Activated naive CD4-positive, alpha-beta T cell (primary cell): Measurements from ENCODE around the gene CCS.
A peak's percentile ranks its signal among the peaks of the same experiment; 100 is the strongest.
"Not testable (repeated sequence)": the region's sequence is repeated elsewhere in the genome, so short reads cannot be mapped to it uniquely, and the experiment has no call there.

Experiments used
- DNase-seq, 4 experiments: peaks; one replicate each; lab custom pipeline; 2025; lab: John Stamatoyannopoulos, UW

Gene CCS

DNA sequence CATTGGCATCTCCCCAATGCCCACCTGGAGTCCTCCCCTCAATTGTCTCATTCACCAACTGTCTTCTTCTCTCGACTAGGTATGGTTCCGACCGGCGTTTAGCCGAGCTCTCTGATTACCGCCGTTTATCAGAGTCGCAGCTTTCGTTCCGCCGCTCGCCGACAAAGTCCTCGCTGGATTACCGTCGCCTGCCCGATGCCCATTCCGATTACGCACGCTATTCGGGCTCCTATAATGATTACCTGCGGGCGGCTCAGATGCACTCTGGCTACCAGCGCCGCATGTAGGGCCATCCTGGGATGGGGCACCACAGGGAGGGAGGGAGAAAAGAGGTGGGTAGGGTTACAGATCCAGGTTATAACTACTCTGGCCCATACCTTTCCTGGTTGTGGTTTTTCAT is 33.4 kb downstream of the CCS start:
- no peak for DNase-seq

DNA sequence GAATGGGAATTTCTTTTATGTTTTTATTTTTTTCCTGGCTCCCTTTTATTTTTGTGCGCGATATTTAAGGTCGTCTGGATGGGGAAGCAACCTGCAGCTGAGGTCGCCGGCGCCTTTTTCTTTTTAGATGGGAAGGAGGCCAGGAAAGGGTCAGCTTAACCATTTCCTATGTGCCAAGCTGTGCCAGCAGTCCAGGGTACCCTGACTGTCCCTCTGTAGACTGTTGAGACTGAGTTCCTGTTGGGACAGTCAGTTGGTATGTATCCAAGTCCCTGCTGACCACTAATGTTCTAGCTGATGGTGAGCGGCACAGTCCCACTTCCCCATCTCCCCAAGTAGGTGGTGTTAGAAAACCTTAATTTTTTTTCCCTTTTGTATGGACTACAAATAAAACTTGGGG is 33.9 kb downstream of the CCS start:
- no peak for DNase-seq

DNA sequence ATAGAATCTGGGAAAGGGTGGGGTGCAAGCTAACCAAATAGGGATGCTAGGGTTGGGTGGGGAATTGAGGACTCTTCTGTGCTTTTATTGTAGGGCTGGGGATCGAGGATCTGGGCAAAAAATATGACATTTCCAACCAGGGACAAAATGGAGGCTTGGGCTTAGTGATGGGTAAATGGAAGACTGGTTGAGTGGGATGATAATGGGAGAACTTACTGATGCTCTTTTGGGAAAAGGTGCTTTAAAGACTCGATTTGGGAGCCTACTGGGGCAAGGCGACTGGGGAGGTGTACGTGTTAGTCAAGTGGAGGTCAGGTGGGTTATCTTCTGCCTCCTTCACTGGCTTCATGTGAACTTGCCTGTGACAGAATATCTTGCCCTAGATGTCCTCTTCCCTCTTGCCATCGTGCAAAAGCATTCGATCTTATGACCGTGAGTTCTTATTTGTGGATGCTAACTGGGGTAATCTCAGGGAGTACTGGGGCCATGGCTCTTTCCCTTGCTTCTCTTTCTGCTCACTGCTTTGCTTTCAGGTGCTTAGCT is 35.1 kb downstream of the CCS start:
- no peak for DNase-seq

DNA sequence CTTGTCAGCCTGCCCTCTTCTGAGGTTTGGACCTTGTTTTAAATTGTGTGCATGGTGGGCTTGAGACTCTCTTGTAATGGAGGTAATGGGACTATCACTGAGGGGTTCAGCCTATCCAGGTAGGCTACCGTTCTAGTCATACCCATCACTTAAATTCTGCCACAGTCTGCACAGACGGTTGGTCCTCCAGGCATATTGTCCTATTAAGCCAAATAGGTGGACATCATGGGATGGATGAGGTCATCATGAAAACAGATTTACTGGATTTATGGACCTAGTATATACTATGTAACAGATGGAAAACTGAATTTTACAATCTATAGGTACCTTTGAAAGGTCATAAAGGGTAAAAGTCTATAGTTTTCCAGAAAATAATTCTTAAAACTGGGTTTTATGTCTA is 36.4 kb downstream of the CCS start:
- no peak for DNase-seq

DNA sequence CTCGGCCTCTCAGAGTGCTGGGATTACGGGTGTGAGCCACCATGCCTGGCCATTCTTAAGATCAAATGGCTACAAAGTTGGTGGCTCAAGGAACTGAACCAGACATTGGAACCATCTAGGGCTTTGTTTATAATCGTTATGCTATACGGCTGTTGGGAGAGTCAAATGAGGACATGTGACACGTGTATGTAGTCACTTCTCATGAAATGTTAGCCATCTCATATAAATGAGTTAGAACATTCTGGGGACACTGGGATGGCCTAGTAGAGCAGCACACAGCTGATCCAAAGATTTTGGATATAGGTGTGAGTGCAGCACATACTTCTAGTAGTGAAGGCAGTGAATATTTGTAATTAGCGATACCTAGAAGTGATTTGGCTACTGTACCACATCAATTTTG is 38.9 kb downstream of the CCS start:
- no peak for DNase-seq

DNA sequence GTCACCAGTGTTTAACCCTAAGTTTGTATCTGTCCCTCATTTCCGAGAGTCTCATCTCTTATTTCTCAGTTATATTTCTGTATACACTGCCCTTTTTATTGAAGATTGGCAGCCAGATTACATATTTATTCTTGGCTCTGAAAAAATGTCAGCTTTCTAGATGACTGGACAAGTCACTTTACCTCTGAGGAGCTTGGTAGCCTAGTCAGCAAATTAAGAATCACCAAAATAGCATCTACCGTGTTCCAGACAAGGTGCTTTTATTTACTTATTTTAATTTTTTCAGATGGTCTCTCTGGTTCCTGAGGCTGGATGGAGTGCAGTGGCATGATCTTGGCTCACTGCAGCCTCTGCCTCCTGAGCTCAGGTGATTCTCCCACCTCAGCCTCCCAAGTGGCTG is 40.0 kb downstream of the CCS start:
- no peak for DNase-seq

DNA sequence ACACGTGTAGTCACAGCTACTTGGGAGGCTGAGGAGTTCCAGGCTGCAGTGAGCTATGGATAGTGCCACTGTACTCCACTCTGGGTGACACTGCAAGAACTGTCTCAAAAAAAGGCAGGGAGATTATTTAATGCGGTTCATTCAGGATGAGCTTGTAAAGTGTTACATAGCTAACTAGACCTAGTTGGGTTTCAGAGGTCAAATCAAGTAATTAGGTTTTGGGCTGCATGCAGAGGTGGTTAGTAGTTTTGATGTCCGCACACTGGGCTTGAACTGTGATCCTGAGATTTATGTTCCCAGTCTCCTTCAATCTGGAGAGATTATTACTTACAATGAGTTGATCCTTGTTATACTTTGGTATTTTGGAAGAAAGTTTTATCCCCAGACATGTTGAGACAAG is 43.4 kb downstream of the CCS start:
- DNase-seq = no peak

DNA sequence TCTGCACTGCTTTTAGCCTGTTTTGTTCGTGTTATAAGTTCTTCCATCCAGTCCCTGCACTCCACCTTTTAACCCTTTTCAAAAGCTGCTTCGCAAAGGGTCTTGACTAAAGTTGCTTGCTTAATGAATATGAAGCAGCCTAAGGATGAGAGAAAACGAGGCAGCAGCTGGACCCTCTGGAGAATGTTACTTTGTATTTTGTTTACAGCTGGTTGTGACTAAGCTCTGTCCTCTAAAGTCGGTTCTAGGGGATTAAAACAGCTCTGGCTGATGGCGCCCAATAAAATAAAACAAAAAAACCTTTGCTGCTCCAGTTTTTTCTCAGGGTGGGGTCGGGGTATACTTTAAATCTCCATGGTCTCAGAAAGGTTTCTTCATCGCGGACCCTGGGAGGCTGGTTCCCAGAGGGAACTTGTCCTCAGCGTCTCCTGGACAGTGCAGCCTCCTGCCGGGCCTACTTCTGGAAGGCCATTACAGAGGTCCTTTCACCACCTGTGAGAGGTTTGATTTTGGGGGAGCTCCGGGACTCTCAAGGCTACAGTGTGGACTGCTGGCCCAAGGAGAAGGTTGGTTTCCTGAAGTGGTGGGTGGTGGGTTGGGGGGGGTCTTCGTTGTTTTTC is 44.7 kb downstream of the CCS start:
- no peak for DNase-seq

DNA sequence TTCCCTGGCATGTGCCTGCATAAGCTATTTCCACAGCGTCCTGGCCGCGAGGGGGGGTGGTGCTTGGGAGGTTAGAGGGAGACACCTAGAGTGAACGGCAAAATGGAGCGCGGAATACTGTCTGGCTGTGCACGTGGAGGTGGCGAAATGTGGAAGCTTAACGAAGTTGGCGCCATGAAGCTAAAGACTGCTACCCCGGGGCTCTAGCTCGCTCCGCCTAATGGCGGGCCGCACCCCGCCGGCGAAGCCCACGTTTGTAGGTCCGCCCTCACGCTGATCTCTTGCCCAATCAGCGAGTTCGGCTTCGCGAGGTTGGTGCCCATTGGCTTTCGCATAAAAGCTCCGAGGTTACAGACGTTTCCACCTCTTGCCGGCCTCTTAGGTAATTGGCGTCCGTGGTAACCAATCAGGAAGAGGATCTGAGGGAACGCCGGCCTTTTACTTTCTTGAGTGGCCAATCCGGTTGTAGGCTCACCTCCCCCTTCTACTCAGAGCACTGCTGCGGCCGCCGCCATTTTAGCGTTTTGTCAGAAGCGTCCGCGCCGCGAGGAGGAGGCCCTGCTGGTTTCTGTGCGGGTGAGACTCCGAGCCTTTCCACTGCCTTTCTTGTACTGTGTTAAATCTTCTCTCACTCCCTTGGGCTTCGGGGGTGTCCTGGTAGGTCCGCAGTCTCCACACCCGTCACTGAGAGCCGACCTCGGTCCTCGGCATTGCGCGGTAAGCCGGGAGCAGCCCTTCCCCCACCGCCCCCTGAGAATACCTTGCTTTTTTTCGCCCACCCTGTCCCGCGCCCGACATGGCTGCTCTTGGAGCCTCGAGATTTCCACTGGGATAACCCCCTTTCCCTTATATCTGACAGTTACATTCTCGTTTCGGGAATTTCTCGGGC is 45.4 kb downstream of the CCS start, which contains the start of gene RBM4:
Gene RBM4, plus strand, starts transcription at position 527 of the 889 bp plus-strand sequence. CDS start 1,009 bp downstream, outside the sequence.
- peak; percentile 78 to 91 (median 90) for DNase-seq

DNA sequence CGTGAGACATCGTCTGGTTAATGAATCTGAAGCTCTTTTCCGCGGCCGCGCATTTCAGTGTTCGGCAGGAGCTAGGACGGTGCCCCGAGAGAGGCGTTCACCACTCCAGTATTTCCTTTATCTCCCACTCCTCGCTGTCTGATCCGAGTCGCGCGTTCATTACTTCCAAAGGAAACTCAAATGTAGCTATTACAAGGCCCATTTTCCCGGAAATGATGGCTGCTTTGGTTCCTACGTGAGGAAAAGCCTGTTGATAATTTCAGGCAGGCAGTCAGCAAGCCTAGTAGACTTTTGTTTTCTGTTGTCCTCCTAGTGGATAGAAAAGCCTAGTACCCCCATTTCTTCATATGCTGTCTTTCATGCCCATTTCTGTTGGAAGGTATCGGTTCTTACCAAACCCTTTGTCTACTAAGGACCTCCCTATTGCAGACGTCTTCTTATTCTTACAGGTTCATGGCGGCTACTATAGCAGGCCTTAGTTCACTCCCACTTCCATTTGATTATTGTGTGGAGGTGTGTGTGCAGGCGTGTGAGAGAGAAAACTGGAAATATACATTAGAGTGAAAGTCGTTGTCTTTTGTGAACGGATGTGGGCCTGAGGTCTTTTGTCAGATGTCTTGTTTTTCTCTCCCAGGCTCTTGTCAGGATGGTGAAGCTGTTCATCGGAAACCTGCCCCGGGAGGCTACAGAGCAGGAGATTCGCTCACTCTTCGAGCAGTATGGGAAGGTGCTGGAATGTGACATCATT is 46.3 kb downstream of the CCS start:
- DNase-seq = peak in 2 of 4 experiments; percentile 23 to 42

DNA sequence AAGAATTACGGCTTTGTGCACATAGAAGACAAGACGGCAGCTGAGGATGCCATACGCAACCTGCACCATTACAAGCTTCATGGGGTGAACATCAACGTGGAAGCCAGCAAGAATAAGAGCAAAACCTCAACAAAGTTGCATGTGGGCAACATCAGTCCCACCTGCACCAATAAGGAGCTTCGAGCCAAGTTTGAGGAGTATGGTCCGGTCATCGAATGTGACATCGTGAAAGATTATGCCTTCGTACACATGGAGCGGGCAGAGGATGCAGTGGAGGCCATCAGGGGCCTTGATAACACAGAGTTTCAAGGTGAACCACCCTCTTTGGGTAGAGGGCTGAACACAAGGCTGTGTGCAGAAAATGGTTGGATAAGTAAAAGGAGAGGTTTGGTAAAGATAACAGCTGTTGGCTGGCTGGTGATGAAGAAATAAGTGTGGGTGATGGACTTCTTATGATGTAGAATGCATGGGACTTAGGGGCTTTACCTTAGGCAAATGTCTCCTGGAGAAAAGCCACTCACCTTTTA is 46.9 kb downstream of the CCS start:
- DNase-seq = not testable (repeated sequence)

DNA sequence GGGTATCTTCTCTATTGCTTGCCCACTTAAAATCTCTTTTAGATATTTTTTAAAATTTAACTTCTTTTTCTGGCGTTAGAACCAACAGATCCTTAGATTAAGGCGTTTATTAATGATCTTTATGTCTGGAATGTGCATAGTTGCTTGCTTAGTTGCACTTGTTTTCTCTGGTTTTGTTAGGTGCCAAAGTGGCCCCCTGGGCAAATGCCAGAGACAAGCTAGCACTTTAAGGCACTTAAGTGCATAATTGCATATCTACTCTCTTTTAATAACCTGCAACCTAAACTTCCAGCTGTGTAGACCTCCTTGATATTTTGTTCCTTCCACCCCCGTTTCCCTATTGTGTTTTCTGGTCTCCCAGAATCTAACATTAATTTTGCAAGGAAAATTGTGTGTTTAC is 48.8 kb downstream of the CCS start:
- no peak for DNase-seq

DNA sequence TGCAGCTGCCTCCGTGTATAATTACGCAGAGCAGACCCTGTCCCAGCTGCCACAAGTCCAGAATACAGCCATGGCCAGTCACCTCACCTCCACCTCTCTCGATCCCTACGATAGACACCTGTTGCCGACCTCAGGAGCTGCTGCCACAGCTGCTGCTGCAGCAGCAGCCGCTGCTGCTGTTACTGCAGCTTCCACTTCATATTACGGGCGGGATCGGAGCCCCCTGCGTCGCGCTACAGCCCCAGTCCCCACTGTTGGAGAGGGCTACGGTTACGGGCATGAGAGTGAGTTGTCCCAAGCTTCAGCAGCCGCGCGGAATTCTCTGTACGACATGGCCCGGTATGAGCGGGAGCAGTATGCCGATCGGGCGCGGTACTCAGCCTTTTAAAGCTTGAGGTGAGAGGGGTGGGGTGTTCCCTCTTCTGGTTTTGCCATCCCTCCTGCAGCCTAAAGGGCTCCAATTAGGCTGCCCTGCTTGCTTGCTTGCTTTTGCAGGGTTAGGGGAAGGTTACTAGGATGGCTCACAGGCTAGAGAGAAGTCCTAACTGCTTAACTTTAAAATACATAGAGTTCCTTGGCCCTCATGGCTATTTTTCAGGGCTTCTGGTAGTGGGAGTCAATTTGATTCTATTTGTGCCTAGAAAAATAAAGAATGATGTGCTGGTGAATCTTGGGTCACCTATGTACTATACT is 50.9 kb downstream of the CCS start:
- DNase-seq = no peak

DNA sequence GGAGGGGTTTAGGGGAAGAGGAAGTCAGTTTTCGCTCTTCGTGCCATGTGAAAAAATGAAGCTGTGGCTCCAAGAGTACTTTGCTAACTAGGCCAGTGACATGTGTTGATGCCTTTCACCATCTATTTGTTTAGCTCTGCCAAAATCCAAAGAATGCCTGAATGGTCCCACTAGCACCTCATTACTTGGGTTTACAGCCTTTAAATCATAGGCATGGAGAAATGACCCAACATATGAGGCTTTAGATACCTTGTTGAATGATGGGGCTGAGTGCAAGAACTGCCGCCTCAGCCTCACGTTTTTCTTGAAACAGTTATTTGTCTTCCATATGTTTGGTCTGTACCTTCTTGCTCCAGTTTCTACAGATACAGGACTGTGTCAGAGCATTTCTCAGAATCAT is 53.8 kb downstream of the CCS start:
- no peak for DNase-seq

DNA sequence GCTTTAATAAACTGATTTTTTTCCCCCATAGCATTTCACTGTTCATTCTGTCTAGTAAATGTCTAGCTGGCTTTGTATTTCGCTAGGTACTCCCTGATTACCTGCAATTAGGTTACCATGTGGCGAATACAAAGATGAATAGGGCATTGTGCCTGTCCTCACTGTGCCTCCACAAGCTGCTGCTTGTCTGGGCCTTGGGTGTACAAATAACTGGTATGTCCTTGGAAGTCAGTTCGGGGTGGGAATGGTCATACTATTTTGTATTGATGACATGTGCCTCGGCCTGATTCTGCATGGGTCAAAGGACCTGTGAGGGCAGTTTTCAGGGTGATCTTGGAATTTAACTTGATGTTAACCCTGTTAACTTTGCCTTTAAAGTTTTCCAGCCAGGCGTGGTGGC is 56.9 kb downstream of the CCS start:
- DNase-seq = no peak

DNA sequence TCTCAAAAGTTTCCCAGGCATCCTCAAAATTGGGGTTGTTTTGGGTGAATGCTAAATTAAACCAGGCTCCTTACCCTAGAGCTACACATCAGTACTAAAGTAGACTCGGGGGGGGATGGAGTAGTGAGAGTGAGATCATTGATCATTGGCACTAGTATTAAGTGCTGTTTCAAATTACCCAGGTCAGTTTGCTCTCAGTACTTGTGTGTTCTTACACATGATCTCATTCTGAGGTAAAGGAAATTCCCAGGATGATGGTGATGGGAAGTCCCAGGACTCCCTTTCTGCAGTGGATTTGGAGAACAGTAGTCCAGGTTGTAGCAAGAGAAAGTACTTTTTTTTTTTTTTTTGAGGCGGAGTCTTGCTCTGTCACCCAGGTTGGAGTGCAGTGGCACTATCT is 58.0 kb downstream of the CCS start:
- DNase-seq = no peak

DNA sequence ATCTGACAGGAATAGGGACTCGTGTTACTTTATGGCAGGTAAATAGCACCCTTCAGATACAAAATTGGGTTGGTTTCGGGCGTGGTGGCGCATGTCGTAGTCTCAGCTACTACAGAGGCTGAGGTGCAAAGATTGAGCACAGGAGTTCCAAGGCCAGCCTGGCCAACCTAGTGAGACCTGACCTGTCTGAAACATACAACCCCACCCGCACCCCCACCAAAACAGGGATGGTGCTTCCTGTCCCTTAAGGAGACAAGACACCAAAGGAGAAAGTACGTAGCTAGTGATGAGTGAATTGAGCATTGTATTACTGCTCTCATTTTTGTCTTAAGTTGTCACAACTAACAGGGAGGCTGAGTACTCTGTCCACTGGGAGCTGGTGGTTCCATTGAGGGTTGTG is 59.7 kb downstream of the CCS start:
- DNase-seq = no peak

DNA sequence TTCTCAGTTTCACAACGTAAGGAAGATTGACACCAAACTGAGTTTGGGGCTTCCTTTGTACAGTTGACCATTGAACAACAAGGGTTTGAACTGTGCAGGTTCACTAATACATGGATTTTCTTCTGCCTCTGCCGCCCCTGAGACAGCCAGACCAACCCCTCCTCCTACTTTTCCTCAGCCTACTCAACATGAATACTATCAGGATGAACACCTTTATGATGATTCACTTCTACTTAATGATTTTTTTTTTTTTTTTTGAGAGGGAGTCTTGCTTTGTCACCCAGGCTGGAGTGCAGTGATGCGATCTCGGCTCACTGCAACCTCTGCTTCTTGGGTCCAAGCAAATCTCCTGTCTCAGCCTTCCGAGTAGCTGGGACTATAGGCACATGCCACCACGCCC is 60.1 kb downstream of the CCS start:
- DNase-seq = no peak
